ENCODE data around the gene NTSR2. TPM values are rescaled to one million over a fixed set of nuclear protein-coding genes. Genes with fewer than 3 reads are reported as not detected.
A peak's percentile ranks its signal among the peaks of the same experiment; 100 is the strongest.

Gene NTSR2
- total RNA-seq, 1 experiment from 2014 or later: not detected

GRCh38 chr2:11644293-11644692 is 25.7 kb downstream of the NTSR2 start:
- H3K27ac Mint-ChIP-seq: no peak overlapping the region
- H3K4me3 Mint-ChIP-seq: no peak overlapping the region
- peaks cover 32% of the 10 kb centered on the region for H3K36me3 Mint-ChIP-seq
- ATAC-seq (no peak), DNase-seq (ENCODE audit: low spot score) (no peak)
- H3K4me1 Mint-ChIP-seq: no peaks in the 10 kb centered on the region
- CTCF ChIA-PET: no interaction called here
- POLR2A ChIA-PET: no interaction called here
- no peak for TF ChIP-seq USF1 (CRISPR knock-in tag; IDR thresholded peaks at IDR 0.05)
- TF ChIP-seq ZNF396 (CRISPR knock-in tag; IDR thresholded peaks at IDR 0.05; ENCODE audit: borderline replicate concordance): no peak
- no peak for TF ChIP-seq TEAD4 (CRISPR knock-in tag; IDR thresholded peaks at IDR 0.05)
- TF ChIP-seq ERG (CRISPR knock-in tag; IDR thresholded peaks at IDR 0.05): no peak
- TF ChIP-seq ATF1 (CRISPR knock-in tag; IDR thresholded peaks at IDR 0.05): no peak
- H3K9me3 Mint-ChIP-seq: no peaks in the 10 kb centered on the region
- no peaks in the 10 kb centered on the region for H3K27me3 Mint-ChIP-seq (ENCODE audit: low read depth)

GRCh38 chr2:11642972-11643371 is 27.0 kb downstream of the NTSR2 start:
- Mint-ChIP-seq H3K4me1 (no peaks in the 10 kb centered on the region), H3K27ac (no peak overlapping the region), H3K4me3 (no peak overlapping the region), H3K27me3 (ENCODE audit: low read depth) (no peaks in the 10 kb centered on the region), H3K36me3 (peaks cover 39% of the 10 kb centered on the region), H3K9me3 (no peaks in the 10 kb centered on the region)
- ChIA-PET POLR2A (no interaction called here), CTCF (interaction anchor here (0.6 to 2.2 kb wide), 14 partner anchors 8 to 510 kb away, joined by 3 to 12 read pairs (median 4); partner anchors contain the start of gene LPIN1)
- DNase-seq (ENCODE audit: low spot score) (peak; percentile 22), ATAC-seq (peak; percentile 77)
- TF ChIP-seq JUN (CRISPR knock-in tag; IDR thresholded peaks at IDR 0.05): no peak
- TF ChIP-seq ZNF416 (CRISPR knock-in tag; IDR thresholded peaks at IDR 0.05): no peak
- TF ChIP-seq ELF4 (CRISPR knock-in tag; IDR thresholded peaks at IDR 0.05; ENCODE audit: low read depth): no peak
- TF ChIP-seq RELA (CRISPR knock-in tag; IDR thresholded peaks at IDR 0.05; ENCODE audit: borderline replicate concordance): no peak
- TF ChIP-seq CREB1 (CRISPR knock-in tag; IDR thresholded peaks at IDR 0.05): no peak
- TF ChIP-seq SMAD4 (CRISPR knock-in tag; IDR thresholded peaks at IDR 0.05): no peak
- no peak for TF ChIP-seq MXD4 (CRISPR knock-in tag; IDR thresholded peaks at IDR 0.05; ENCODE audit: borderline replicate concordance)
- no peak for TF ChIP-seq TEAD4 (CRISPR knock-in tag; IDR thresholded peaks at IDR 0.05)
- TF ChIP-seq OVOL2 (CRISPR knock-in tag; IDR thresholded peaks at IDR 0.05; ENCODE audit: borderline replicate concordance): no peak
- TF ChIP-seq GRHL2 (CRISPR knock-in tag; IDR thresholded peaks at IDR 0.05; ENCODE audit: insufficient replicate concordance, severe bottlenecking): no peak
- TF ChIP-seq USF2 (CRISPR knock-in tag; IDR thresholded peaks at IDR 0.05): no peak
- no peak for TF ChIP-seq CDX4 (CRISPR knock-in tag; IDR thresholded peaks at IDR 0.05; ENCODE audit: borderline replicate concordance)

GRCh38 chr2:11640132-11640531 is 29.9 kb downstream of the NTSR2 start:
- H3K4me3 Mint-ChIP-seq: no peak overlapping the region
- POLR2A ChIA-PET: no interaction called here
- H3K27ac Mint-ChIP-seq: no peak overlapping the region
- no peaks in the 10 kb centered on the region for H3K27me3 Mint-ChIP-seq (ENCODE audit: low read depth)
- no peaks in the 10 kb centered on the region for H3K9me3 Mint-ChIP-seq
- DNase-seq (ENCODE audit: low spot score) (no peak), ATAC-seq (no peak)
- CTCF ChIA-PET: no interaction called here
- H3K4me1 Mint-ChIP-seq: no peaks in the 10 kb centered on the region
- H3K36me3 Mint-ChIP-seq: peaks cover 45% of the 10 kb centered on the region
- TF ChIP-seq SOX15 (CRISPR knock-in tag; IDR thresholded peaks at IDR 0.05) (no peak), USF2 (CRISPR knock-in tag; IDR thresholded peaks at IDR 0.05) (no peak), CBFB (CRISPR knock-in tag; IDR thresholded peaks at IDR 0.05; ENCODE audit: low read depth) (no peak), RELA (CRISPR knock-in tag; IDR thresholded peaks at IDR 0.05; ENCODE audit: borderline replicate concordance) (no peak), ZNF317 (CRISPR knock-in tag; IDR thresholded peaks at IDR 0.05; ENCODE audit: borderline replicate concordance, low read depth) (no peak), NFYB (CRISPR knock-in tag; conservative IDR thresholded peaks at IDR 0.05; ENCODE audit: low read depth) (no peak), ZNF425 (CRISPR knock-in tag; conservative IDR thresholded peaks at IDR 0.05) (no peak), MLX (CRISPR knock-in tag; IDR thresholded peaks at IDR 0.05) (no peak), CREM (CRISPR knock-in tag; IDR thresholded peaks at IDR 0.05) (no peak), JAZF1 (CRISPR knock-in tag; IDR thresholded peaks at IDR 0.05) (no peak), RORB (CRISPR knock-in tag; IDR thresholded peaks at IDR 0.05) (no peak), MAX (CRISPR knock-in tag; IDR thresholded peaks at IDR 0.05) (no peak)

Measured in WTC11 (cell line).